Erythroblast (primary cell): ENCODE data around the gene E2F2.

Source experiments
- GATA1 ChIP-seq: IDR thresholded peaks from 2 replicates; pipeline ENCODE4 v1.6.1; 2011; ENCODE audit warnings: low read depth, mild to moderate bottlenecking, control low read depth, low read length, moderate library complexity
- POLR2A ChIP-seq: IDR thresholded peaks from 2 replicates; pipeline ENCODE4 v1.6.1; 2011; ENCODE audit warnings: mild to moderate bottlenecking, low read length

- TF ChIP-seq POLR2A (no peak), GATA1 (no peak)
Observed at GRCh38 chr1:23577056-23578004, 46.3 kb upstream of the E2F2 start.
